Retina (tissue), 1 donor: ENCODE data around the gene DIABLO.
"Not testable (repeated sequence)": the region's sequence is repeated elsewhere in the genome, so short reads cannot be mapped to it uniquely, and the experiment has no call there.

ENCODE experiments used
- DNase-seq: peaks from one replicate; pipeline ENCODE4 v3.0.0-alpha.2; 2016

DIABLO gene

GRCh38 chr12:122208073-122208820, 17.6 kb downstream of the DIABLO start:
- no peak for DNase-seq

GRCh38 chr12:122207391-122207790, 18.5 kb downstream of the DIABLO start:
- DNase-seq = no peak

DNA sequence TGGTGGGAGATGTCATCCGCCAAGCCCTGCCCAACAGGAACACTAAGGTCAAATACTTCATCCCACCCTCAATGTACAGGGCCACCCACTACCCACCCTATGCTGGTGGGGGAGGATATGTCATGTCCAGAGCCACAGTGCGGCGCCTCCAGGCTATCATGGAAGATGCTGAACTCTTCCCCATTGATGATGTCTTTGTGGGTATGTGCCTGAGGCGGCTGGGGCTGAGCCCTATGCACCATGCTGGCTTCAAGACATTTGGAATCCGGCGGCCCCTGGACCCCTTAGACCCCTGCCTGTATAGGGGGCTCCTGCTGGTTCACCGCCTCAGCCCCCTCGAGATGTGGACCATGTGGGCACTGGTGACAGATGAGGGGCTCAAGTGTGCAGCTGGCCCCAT, 18.9 kb downstream of the DIABLO start:
- no peak for DNase-seq

DNA sequence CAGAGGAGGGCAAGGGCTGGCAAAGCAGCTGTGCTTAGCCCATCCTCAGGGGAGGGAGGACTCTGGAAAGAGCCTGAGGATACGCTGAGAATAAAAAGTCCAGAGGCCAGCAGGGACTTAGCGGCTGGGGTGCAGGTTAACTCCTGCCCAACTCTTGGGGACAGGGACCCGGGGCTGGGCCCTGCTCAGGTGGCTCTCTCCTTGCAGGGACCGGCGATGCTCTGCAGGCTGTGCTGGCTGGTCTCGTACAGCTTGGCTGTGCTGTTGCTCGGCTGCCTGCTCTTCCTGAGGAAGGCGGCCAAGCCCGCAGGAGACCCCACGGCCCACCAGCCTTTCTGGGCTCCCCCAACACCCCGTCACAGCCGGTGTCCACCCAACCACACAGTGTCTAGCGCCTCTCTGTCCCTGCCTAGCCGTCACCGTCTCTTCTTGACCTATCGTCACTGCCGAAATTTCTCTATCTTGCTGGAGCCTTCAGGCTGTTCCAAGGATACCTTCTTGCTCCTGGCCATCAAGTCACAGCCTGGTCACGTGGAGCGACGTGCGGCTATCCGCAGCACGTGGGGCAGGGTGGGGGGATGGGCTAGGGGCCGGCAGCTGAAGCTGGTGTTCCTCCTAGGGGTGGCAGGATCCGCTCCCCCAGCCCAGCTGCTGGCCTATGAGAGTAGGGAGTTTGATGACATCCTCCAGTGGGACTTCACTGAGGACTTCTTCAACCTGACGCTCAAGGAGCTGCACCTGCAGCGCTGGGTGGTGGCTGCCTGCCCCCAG, 19.6 kb downstream of the DIABLO start:
- DNase-seq = no peak

- DNase-seq = no peak
Measured at GRCh38 chr12:122205053-122205925, 20.6 kb downstream of the DIABLO start.

GRCh38 chr12:122204167-122205052, 21.4 kb downstream of the DIABLO start:
- peak; percentile 65 for DNase-seq

DNA sequence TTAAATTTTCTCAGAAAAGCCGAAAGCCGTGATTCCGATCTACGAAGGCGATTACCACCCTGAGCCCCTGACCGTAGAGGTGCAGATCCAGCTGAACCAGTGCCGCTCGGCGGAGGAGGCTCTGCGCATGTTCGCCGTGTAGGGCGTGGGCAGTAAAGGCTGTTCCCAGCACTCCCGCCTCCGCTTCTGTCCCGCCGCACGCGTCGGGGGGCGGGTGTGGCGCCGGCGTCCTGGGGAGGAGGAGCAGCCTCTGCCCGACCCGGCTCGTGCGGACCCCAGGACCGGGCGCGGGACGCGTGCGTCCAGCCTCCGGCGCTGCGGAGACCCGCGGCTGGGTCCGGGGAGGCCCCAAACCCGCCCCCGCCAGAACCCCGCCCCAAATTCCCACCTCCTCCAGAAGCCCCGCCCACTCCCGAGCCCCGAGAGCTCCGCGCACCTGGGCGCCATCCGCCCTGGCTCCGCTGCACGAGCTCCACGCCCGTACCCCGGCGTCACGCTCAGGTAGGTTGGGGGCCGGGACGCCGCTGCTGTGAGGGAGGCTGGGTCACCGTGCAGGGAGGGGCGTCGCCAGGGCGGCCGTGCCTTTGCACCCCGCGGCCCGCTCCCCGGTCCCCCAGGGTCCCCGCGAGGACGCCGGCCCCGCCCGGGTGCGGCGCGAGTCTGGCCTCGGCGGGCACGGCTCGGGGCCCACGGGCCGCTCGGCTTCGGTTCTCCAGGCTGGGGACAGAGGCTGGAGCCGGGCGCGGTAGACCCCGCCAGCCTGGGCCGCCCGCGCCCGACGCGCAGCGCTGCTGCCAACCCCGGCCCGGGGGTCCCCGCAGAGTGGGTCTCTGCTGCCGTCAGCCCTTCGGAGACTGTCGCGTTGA, 22.3 kb downstream of the DIABLO start, which contains the start of gene B3GNT4:
B3GNT4 (plus strand) TSS at position 409 of the 866 bp plus-strand sequence. CDS start 910 bp downstream, outside the sequence.
- DNase-seq = peak; percentile 70

- DNase-seq = not testable (repeated sequence)
Measured at GRCh38 chr12:122202811-122203210, 23.0 kb downstream of the DIABLO start.

- no peak for DNase-seq
Measured at GRCh38 chr12:122202017-122202416, 23.8 kb downstream of the DIABLO start.

- no peak for DNase-seq
Measured at GRCh38 chr12:122201381-122201780, 24.5 kb downstream of the DIABLO start.

DNA sequence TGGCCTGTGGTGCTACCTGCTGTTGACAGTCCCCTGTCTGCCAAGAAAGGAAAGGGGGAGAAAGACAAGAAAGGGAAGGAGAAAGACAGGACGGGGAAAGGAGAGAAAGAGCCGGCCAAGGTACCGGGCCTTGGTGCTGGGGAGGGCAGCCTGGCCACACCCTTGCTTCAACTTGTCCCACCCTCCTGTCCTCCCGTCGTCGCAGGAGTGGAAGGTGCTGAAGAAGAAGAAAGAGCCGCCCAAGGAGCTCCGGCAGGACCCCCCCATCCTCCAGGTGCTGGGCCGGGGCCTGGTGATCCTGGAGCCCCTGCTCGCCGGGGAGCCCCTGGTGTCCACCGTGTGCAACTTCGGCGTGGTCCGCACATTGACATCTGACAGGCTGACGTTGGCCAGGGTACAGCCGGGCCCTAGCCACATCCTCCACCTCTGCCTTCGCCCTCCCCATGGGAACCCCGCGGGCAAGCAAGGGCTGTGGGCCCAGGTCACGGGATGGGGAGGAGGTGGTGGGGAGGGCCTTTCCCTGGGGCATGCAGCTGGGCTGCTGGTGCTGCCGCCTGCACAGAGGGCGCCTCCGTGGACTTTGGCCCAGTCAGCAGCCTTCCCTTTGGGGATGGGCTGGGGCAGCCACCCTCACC, 25.2 kb downstream of the DIABLO start:
- no peak for DNase-seq

GRCh38 chr12:122199484-122200355, 26.1 kb downstream of the DIABLO start:
- no peak for DNase-seq

DNA sequence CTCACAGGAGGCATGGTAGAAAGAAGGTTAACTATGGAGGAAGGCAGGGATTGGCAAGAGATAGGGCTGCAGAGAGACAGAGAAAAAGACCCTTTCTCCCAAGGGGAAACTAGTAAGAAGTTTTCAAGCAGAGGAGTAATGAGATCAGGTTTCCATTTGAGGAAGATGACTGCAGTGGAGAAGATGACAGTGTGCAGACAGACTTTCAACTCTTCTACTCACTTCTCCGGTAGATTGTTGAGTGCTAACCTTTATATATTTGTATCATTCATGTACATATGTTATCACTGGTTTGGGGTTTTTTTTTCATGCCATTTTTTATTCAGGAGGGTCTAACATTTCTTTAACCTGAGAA, 28.3 kb downstream of the DIABLO start:
- DNase-seq = no peak

DNA sequence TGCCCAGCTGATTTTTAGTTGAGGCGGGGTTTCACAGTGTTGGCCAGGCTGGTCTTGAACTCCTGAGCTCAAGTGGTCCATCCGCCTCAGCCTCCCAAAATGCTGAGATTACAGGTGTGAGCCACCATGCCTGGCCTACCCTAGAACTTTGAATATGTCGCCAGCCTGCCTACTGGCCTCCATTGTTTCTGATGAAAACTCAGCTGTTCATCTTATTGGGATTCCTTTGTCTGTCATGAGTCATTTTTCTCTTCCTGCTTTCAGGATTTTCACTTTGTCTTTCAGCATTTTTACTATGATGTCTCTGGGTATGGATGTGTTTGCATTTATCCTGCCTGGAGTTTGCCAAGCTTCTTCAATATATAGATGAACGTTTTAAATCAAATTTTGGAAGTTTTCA, 30.4 kb downstream of the DIABLO start:
- DNase-seq = no peak

DNA sequence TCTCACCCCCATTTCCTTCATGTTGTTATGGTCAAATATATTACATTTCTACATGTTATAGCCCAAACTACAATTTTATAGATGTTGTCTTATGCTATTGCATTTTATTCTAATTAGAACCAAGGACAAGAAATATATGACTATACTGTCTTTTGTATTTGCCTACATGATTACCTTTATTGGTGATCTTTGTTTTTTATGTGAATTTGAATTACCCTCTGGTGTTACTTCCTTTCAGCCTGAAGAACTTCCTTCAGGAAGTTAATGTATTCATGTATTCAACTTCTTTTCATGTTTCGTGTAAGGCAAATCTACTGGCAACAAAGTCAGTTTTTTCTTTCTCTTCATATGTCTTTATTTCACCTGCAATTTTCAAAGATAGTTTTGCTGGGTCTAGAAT, 31.0 kb downstream of the DIABLO start:
- DNase-seq = no peak

- no peak for DNase-seq
Measured at GRCh38 chr12:122192441-122192840, 33.4 kb downstream of the DIABLO start.

DNA sequence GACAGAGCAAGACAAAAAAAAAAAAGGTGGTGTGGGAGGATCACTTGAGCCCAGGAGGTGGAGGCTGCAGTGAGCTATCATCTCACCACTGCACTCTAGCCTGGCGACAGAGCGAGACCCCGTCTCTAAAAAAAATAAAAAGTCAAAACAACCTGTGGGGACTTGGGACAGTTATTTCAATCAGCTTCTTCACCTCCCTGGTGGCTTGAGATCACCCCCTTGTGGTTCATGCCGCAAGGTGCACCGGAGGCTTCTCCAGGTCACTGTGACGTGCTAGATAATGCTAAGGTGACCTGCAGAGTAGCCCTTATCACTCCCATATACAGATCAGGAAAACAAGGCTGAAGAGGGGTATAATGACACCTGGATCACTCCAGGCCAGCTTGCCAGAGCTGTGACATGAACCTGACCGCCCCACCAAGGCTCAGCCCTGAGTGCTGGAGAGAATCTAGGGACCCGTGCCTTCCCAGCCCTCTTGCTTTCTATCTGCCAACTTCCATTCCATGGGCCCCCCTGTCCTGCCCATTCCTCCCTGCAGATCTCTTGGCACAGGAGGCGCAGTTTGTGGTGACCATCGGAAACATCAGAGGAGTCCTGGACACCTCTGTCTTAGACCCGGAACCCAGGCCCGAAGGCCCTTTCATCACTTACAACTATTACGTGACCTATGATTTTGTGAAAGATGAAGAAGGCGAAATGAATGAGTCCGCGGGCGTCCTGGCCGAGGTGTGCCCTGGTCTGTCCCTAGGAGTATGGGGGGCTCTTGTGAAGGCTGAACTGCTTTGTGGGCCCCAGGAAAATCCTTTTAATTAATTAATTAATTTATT, 34.8 kb downstream of the DIABLO start:
- DNase-seq = peak; percentile 40

GRCh38 chr12:122189626-122190475, 36.0 kb downstream of the DIABLO start:
- no peak for DNase-seq
